HAP-1 (cell line): ENCODE data around the gene TPSG1.
"Not testable (repeated sequence)": the region's sequence is repeated elsewhere in the genome, so short reads cannot be mapped to it uniquely, and the experiment has no call there.

ENCODE experiments used
- DNase-seq, 2 experiments: peaks; one replicate each; pipeline ENCODE4 v3.0.0-alpha.2; 2016 to 2020; ENCODE audit warnings: low spot score in 2 of 2
- H3K27me3 ChIP-seq: fragments of 250-450 bp; sonication (Bioruptor Pico); 2 replicates; pipeline ENCODE4 v1.5.1; 2020; ENCODE audit warnings: low read depth, mild to moderate bottlenecking, moderate library complexity
- H3K36me3 ChIP-seq: fragments of 250-450 bp; sonication (Bioruptor Pico); replicated peaks from 2 replicates; pipeline ENCODE4 v1.5.1; 2020; ENCODE audit warnings: mild to moderate bottlenecking
- H3K4me1 ChIP-seq: fragments of 250-450 bp; sonication (Bioruptor Pico); 2 replicates; pipeline ENCODE4 v1.5.1; 2020; ENCODE audit warnings: mild to moderate bottlenecking
- H3K4me3 ChIP-seq: fragments of 250-450 bp; sonication (Bioruptor Pico); 2 replicates; pipeline ENCODE4 v1.5.1; 2020; ENCODE audit warnings: mild to moderate bottlenecking, moderate library complexity
- H3K9me3 ChIP-seq: fragments of 250-450 bp; sonication (Bioruptor Pico); 2 replicates; pipeline ENCODE4 v1.5.1; 2020; ENCODE audit warnings: mild to moderate bottlenecking, moderate library complexity
- in situ Hi-C: fragments of 300-500 bp; cut with MboI; formaldehyde crosslinking; loops from 3 replicates; pipeline ENCODE4 v1.14.3; 2020; ENCODE audit warnings: low sequenced_read_pairs, inconsistent platforms, mixed read lengths

Gene TPSG1

DNA sequence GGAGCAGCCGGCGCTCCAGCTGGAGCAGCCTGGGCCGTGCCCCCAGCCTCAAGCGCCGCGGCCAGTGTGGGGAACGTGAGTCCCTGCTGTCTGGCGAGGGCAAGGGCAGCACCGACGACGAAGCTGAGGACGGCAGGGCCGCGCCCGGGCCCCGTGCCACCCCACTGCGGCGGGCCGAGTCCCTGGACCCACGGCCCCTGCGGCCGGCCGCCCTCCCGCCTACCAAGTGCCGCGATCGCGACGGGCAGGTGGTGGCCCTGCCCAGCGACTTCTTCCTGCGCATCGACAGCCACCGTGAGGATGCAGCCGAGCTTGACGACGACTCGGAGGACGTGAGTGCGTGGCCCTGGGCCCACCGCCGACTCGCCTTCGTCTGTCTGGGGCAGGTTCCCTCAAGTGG is 16.0 kb downstream of the TPSG1 start:
- DNase-seq = no peak
- Histone ChIP-seq H3K27me3 (no peaks in the 10 kb centered on the region), H3K36me3 (no peaks in the 10 kb centered on the region), H3K4me3 (no peak overlapping the region), H3K4me1 (no peaks in the 10 kb centered on the region), H3K9me3 (no peaks in the 10 kb centered on the region)
- in situ Hi-C loops = no loop called here

GRCh38 chr16:1208239-1208830 is 16.7 kb downstream of the TPSG1 start:
- DNase-seq = no peak
- no peaks in the 10 kb centered on the region for H3K27me3 ChIP-seq
- H3K36me3 ChIP-seq = no peaks in the 10 kb centered on the region
- H3K4me3 ChIP-seq = no peak overlapping the region
- in situ Hi-C loops = no loop called here
- no peaks in the 10 kb centered on the region for H3K9me3 ChIP-seq
- H3K4me1 ChIP-seq = no peaks in the 10 kb centered on the region

DNA sequence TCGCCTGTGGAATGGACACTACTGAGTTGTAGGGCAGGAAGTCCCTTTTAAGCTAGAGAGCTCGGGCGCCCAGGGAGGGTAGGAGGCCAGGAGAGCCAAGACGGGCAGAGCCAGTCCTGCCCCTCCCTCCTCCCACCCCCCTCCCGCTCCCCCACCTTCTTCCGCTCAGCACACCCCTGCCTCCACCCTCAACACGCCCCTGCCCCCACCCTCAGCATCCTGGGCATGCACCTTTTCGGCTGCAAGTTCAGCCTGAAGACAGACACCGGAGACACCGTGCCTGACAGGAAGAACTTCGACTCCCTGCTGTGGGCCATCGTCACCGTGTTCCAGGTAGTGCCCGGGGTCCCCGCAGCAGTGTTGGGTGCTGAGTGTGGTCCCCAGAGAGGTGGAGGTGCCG is 18.3 kb downstream of the TPSG1 start:
- in situ Hi-C loops = no loop called here
- H3K36me3 ChIP-seq = no peaks in the 10 kb centered on the region
- DNase-seq = no peak
- no peak overlapping the region for H3K4me3 ChIP-seq
- no peaks in the 10 kb centered on the region for H3K4me1 ChIP-seq
- H3K27me3 ChIP-seq = no peaks in the 10 kb centered on the region
- H3K9me3 ChIP-seq = no peaks in the 10 kb centered on the region

DNA sequence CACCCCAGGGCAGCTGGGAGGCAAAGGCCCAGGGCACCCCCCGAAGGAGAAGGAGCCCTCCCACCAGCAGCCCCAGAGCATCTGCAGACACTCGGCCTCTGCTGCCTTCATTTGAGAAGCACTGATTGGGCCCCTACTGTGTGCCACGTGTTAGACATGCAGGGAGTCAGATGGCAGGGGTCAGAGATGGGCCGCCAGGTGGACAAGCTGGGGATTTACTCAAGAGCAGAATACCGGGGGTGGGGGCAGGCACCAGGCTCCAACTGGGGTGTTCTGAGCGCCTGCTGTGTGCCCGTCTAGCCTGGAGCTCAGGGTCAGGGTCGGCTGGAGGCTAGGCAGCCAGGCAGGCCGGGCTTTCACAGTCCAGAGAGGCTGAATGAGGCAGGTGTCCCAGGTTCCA is 18.7 kb downstream of the TPSG1 start:
- Histone ChIP-seq H3K27me3 (no peaks in the 10 kb centered on the region), H3K36me3 (no peaks in the 10 kb centered on the region), H3K4me3 (no peak overlapping the region), H3K4me1 (no peaks in the 10 kb centered on the region), H3K9me3 (no peaks in the 10 kb centered on the region)
- in situ Hi-C loops = no loop called here
- no peak for DNase-seq

DNA sequence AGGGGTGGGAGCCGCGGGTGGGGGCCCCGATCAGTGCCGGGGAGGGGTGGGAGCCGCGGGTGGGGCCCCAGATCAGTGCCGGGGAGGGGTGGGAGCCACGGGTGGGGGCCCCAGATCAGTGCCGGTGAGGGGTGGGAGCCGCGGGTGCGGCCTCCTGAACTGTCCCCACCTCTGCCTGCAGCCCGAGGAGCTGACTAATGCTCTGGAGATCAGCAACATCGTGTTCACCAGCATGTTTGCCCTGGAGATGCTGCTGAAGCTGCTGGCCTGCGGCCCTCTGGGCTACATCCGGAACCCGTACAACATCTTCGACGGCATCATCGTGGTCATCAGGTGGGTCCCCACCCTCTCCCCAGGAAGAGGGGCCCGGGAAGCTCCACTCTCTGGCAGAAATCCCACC is 20.1 kb downstream of the TPSG1 start:
- Histone ChIP-seq H3K4me3 (no peak overlapping the region), H3K9me3 (no peaks in the 10 kb centered on the region), H3K27me3 (no peaks in the 10 kb centered on the region), H3K36me3 (no peaks in the 10 kb centered on the region), H3K4me1 (no peaks in the 10 kb centered on the region)
- no peak for DNase-seq
- in situ Hi-C loops = no loop called here

GRCh38 chr16:1202274-1202673 is 22.8 kb downstream of the TPSG1 start:
- Histone ChIP-seq H3K9me3 (no peaks in the 10 kb centered on the region), H3K36me3 (no peaks in the 10 kb centered on the region), H3K27me3 (no peaks in the 10 kb centered on the region), H3K4me1 (no peaks in the 10 kb centered on the region), H3K4me3 (no peak overlapping the region)
- no peak for DNase-seq
- in situ Hi-C loops = no loop called here

GRCh38 chr16:1201444-1201843 is 23.6 kb downstream of the TPSG1 start:
- H3K36me3 ChIP-seq = no peaks in the 10 kb centered on the region

GRCh38 chr16:1200014-1200627 is 24.9 kb downstream of the TPSG1 start:
- H3K27me3 ChIP-seq = no peaks in the 10 kb centered on the region
- no peaks in the 10 kb centered on the region for H3K9me3 ChIP-seq
- H3K4me1 ChIP-seq = no peaks in the 10 kb centered on the region
- no peak overlapping the region for H3K4me3 ChIP-seq
- in situ Hi-C loops = no loop called here
- DNase-seq = no peak
- no peaks in the 10 kb centered on the region for H3K36me3 ChIP-seq

More at GRCh38 chr16:1201444-1201843, 23.6 kb downstream of the TPSG1 start:
- no peak for DNase-seq
- Histone ChIP-seq H3K4me3 (no peak overlapping the region), H3K4me1 (no peaks in the 10 kb centered on the region), H3K9me3 (no peaks in the 10 kb centered on the region), H3K27me3 (no peaks in the 10 kb centered on the region)
- in situ Hi-C loops = no loop called here

DNA sequence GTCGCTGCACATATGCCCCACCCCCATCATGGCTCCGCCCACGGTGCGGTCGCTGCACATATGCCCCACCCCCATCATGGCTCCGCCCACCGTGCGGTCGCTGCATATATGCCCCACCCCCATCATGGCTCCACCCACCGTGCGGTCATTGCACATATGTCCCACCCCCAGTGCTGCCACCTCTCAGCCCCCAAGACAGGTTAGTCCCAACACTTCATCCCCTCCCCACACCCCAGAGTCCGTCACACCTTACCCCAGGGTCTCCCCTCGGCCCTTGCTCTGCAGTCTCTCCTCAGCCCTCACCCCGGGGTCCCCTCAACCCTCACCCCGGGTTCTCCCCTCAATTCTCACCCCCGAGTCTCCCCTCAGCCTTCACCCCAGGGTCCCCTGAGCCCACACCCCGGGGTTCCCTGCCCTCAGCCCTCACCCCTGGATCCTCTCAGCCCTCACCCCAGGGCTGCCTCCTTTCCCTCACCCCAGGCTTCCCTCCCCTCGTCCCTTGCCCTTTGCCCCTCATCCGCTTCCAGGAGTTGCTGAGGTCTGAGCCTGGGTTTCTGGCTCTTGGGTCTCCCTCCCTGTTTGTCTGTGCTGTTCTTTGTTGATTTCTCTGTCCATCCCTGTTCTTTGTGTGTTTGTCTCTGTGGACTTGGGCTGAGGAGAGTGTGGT is 25.6 kb downstream of the TPSG1 start:
- no peaks in the 10 kb centered on the region for H3K36me3 ChIP-seq
- no peak for DNase-seq
- no peak overlapping the region for H3K4me3 ChIP-seq
- in situ Hi-C loops = no loop called here
- no peaks in the 10 kb centered on the region for H3K4me1 ChIP-seq
- H3K9me3 ChIP-seq = no peaks in the 10 kb centered on the region
- no peaks in the 10 kb centered on the region for H3K27me3 ChIP-seq

DNA sequence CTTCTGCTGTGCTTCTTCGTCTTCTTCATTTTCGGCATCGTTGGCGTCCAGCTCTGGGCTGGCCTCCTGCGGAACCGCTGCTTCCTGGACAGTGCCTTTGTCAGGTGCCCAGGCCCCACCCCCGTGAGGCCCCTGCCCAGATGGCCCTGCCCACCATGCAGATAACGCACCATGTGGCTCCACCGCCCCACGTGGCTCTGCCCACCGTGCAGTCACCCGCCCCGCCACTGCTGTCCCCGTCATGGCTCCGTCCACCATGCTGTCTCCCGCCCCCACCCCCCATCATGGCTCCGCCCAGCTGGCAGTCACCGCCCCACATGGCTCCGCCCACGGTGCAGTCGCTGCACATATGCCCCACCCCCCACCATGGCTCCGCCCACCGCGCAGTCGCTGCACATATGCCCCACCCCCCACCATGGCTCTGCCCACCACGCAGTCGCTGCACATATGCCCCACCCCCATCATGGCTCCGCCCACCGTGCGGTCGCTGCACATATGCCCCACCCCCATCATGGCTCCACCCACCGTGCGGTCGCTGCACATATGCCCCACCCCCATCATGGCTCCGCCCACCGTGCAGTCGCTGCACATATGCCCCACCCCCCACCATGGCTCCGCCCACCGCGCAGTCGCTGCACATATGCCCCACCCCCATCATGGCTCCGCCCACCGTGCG is 26.3 kb downstream of the TPSG1 start:
- DNase-seq = peak in 1 of 2 experiments; percentile 35
- H3K36me3 ChIP-seq, H3K4me3 ChIP-seq, H3K9me3 ChIP-seq, H3K4me1 ChIP-seq, H3K27me3 ChIP-seq, in situ Hi-C loops: not testable (repeated sequence)

GRCh38 chr16:1198194-1198593 is 26.9 kb downstream of the TPSG1 start:
- in situ Hi-C loops = no loop called here
- no peaks in the 10 kb centered on the region for H3K9me3 ChIP-seq
- no peaks in the 10 kb centered on the region for H3K4me1 ChIP-seq
- DNase-seq = no peak
- H3K36me3 ChIP-seq = no peaks in the 10 kb centered on the region
- H3K27me3 ChIP-seq = no peaks in the 10 kb centered on the region
- no peak overlapping the region for H3K4me3 ChIP-seq

DNA sequence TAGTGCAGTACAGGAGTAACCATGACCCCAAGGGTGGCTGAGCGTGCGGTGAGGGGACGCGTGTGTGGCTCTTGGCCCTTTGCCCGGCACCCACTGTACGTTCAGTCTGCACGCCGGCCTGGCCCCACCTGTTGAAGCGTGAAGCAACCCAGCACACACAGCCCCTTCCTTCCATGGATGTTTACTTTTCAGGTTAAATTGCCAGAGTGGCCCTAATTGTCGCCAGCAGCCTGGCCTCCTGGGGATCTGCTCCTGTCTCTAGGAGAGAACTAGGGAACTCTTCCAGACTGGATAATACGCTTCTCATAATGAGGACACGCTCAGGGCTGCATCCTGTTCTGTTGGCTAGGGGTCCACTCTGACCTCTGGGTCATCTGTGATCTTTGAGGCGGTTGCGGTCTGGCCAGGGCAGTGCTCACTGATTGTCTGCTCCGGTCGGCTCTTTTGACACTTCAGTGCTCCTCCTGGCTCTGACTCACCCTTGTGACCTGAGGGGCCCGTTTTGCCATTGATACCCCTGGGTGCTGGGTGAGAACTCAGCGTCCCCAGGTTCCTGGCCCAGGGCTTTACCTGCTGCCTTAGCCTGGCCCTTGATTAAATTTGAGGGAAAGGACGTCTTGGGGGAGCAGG is 27.7 kb downstream of the TPSG1 start:
- no peak overlapping the region for H3K4me3 ChIP-seq
- no peaks in the 10 kb centered on the region for H3K36me3 ChIP-seq
- in situ Hi-C loops = no loop called here
- H3K9me3 ChIP-seq = no peaks in the 10 kb centered on the region
- H3K27me3 ChIP-seq = no peaks in the 10 kb centered on the region
- DNase-seq = no peak
- no peaks in the 10 kb centered on the region for H3K4me1 ChIP-seq

DNA sequence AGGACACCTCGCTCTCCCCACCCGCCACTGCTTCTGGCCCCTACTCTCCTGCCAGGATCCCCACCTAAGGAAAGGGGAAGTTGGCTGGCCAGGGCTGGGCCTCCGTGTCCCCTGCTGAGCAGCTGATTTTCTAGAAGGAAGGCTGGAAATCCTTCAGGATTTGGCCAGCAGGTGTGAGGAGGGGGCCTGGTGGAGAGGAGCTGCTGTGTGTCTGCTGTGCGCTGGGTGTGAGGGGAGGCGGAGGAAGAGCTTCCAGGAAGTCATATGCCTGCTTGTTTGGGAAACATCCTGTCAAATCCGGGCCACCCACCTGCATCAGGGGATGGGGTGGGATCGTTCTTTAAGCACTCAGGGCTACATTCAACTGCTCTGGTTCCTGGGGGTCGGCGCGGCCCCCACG is 28.6 kb downstream of the TPSG1 start:
- in situ Hi-C loops = no loop called here
- H3K4me1 ChIP-seq = no peaks in the 10 kb centered on the region
- H3K27me3 ChIP-seq = no peaks in the 10 kb centered on the region
- DNase-seq = no peak
- H3K36me3 ChIP-seq = no peaks in the 10 kb centered on the region
- H3K9me3 ChIP-seq = no peaks in the 10 kb centered on the region
- H3K4me3 ChIP-seq = no peak overlapping the region

DNA sequence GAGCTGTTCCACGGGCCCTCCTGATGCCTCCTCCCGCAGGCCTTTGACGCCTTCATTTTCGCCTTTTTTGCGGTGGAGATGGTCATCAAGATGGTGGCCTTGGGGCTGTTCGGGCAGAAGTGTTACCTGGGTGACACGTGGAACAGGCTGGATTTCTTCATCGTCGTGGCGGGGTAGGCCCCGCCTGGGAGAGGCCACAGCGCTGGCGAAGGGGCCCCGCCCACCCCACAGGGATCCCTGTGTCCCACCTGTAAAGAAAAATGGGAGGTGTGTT is 29.7 kb downstream of the TPSG1 start:
- Histone ChIP-seq H3K4me1 (no peaks in the 10 kb centered on the region), H3K4me3 (no peak overlapping the region), H3K36me3 (no peaks in the 10 kb centered on the region), H3K27me3 (no peaks in the 10 kb centered on the region), H3K9me3 (no peaks in the 10 kb centered on the region)
- no peak for DNase-seq
- in situ Hi-C loops = no loop called here
